NCI-H82 treated with DMSO at 0.1 percent for 48 hours (cell line): ENCODE results near the gene ATF4.

ENCODE experiments used
- DNase-seq: peaks from one replicate; lab custom pipeline; 2025; ENCODE audit not compliant: unreplicated experiment; lab: John Stamatoyannopoulos, UW

The ATF4 gene

GRCh38 chr22:39556970-39557841 lies 36.8 kb downstream of the ATF4 start:
- no peak for DNase-seq

GRCh38 chr22:39558254-39558727 lies 37.9 kb downstream of the ATF4 start:
- no peak for DNase-seq

GRCh38 chr22:39558950-39559349 lies 38.6 kb downstream of the ATF4 start:
- no peak for DNase-seq

- no peak for DNase-seq
Observed at GRCh38 chr22:39559456-39560105, 39.2 kb downstream of the ATF4 start.

DNA sequence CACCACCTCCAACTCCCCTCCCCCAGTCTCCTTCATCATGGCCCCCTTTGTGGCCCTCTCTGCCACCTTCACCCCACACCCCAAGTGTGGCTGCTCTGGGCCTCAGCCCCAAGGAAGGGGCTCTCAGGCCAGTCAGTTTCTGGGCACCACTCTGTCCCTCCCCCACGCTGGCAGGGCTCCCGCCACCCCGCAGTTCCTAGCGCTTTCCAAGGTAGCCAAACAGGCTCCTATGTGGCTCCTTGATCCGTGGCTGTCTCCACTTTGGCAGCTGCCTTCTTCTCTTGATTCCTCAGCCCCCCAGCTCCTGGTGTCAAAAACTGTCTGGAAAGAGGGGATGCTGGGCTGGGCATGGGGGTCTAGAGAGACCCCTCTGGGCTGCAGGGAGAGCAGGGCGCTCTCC lies 39.8 kb downstream of the ATF4 start:
- DNase-seq = no peak

DNA sequence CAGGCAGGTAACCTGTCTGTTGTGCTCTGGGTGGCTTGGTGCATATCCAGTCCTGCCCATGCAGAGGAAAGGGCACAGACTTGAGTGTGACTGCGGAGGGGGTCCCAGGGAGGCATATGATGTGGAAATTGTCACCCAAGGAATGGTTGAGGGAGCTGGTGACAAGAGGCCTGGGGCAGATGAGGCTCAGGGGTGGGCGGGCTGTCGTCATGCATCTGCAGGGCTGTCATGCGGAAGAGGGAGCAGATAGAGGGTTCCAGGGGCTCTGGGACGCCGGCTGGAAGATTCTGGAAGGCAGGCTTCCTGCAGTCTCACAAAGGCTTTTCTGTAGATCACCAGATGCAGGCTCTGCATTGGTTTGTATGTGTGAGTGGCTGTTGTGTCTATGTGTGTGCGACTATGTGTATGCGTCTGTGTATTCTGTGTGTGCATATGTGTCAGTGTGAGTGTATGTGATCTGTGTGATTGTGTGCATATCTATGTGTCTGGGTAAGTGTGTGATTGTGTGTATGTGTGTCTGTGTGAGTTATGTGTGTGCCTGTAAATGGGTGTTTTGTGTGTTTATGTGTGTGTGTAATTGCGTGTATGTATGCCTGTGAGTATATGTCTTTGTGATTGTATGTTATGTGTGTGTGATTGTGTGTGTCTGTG lies 42.6 kb downstream of the ATF4 start:
- DNase-seq = no peak

- no peak for DNase-seq
Observed at GRCh38 chr22:39563571-39564428, 43.4 kb downstream of the ATF4 start.

DNA sequence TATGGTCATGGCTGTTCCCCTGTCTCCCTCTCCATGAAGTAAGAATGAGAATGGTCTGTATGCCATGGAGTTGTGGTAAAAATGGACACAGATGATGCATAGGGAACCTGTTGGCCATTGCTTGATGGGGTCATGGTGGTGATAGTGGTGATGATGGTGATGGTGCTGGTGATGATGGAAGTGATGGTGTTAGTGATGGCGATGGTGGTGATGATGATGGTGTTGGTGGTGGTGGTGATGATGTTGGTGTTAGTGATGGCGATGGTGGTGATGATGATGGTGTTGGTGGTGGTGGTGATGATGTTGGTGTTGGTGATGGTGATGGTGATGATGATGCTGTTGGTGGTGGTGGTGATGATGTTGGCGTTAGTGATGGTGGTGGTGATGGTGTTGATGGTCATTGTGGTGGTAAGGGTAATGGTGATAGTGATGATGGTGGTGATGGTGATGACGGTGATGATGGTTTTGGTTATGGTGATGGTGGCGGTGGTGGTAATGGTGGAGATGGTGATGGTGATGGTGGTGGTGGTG lies 45.1 kb downstream of the ATF4 start:
- no peak for DNase-seq

DNA sequence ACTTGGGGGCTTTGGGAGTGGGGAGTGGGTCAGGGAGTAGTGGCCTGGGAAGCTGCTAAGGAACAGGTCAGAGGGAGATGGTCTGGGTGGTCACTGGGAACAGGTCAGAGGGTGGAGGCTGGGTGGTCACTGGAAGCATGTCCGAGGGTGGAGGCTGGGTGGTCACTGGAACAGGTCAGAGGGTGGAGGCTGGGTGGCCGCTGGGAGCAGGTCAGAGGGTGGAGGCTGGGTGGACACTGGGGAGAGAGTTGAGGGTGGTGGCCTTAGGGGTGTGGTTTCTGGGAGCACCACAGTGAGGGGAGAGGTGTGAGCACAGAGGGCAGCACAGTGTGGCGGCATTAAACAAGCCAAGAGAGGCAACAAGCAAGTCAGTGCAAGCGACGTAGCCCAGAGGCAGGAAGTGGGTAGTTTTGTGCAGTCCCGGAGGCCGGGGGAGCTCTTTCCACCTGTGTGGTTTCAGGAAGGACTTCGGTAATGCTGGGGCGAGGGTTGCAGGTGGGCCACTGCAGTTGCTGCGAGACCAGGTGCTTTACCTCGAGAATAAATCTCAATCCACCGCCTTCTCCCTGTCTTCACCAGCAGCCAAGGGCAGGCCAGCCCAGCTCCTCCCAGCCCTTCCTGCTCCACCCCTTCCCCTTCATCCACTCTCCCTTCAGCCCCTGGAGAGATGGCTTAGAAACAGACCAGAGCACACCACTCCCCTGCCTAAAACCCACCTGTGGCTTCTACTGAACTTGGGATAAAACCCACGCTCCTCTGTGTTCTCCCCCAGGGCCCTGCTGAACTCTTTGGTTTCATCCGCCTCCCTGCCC lies 47.0 kb downstream of the ATF4 start:
- DNase-seq = no peak

GRCh38 chr22:39568278-39568981 lies 48.1 kb downstream of the ATF4 start:
- DNase-seq = no peak

- DNase-seq = no peak
Observed at GRCh38 chr22:39569066-39569465, 48.7 kb downstream of the ATF4 start.

GRCh38 chr22:39570226-39570625 lies 49.9 kb downstream of the ATF4 start:
- DNase-seq = no peak

- no peak for DNase-seq
Observed at GRCh38 chr22:39570665-39571064, 50.3 kb downstream of the ATF4 start, which contains the start of gene CACNA1I. Gene CACNA1I, plus strand, starts transcription at chr22:39570753. Its CDS starts 0 bp downstream, at chr22:39570753.

DNA sequence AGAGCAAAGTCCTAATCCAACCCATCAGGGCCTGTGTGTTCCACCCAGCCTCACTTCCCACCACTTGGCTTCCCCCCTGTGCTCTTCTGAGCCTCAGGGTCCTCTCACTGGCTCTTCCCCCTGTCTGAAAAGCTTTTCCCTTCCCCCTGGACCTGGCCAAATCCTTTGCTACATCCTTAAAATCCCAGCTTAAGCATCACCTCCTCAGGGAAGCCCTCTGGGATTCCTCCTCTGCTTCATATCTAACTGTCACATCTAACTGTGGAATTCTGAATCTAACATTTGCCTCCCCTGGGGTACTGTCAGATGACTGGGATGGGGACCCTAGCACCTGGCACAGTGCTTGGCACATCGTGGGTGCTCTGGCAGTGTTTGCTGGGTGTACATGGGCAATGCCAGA lies 51.2 kb downstream of the ATF4 start:
- DNase-seq = no peak
